GM19043 (cell line): Measurements from ENCODE around the gene MESD.

ENCODE experiments used
- ATAC-seq: cut with Tn5 transposase; IDR thresholded peaks from one replicate; pipeline ENCODE4 v1.9.1; 2021; ENCODE audit warnings: low read depth; ENCODE audit not compliant: unreplicated experiment

The MESD gene

GRCh38 chr15:80989518-80990478 is at the start of gene MESD:
Gene MESD, minus strand, starts transcription at chr15:80989819. Its CDS starts 28 bp downstream, at chr15:80989791.
- ATAC-seq = peak; percentile 95

GRCh38 chr15:81038975-81039607 is 49.5 kb upstream of the MESD start:
- ATAC-seq = no peak

DNA sequence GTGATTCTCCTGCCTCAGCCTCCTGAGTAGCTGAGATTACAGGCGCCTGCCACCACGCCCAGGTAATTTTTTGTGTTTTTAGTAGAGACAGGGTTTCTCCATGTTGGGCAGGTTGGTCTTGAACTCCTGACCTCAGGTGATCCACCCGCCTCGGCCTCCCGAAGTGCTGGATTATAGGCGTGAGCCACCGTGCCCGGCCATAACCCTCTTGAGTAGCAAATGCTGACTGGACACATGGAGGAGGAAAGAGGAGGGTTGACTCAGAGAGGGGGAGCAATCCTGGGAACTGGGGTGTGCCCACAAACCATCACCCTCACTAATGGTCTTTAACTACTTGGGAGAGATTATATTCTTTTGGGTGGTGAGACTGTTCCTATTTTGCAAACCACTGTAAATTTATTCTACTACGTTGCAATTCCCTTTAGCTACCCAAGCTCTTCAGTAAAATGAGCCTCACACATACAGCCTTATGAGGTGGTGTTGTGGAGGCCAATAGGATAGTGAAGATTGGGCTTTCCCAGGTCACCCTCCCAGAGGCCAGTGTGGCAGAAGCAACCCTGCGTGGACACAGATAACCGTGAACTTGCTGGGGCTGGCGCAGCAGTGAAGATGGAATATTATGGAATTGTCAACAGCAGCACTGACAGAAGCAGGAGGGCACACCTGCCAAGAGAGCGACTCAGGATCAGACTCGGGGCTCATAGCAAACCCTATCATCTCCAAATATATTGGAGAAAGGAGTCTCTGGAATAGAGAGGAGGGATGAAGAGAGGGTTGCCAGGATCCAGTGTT is 48.5 kb upstream of the MESD start:
- no peak for ATAC-seq

- no peak for ATAC-seq
These were observed 43.9 kb upstream of the MESD start for GRCh38 chr15:81033508-81033907.

- ATAC-seq = no peak
These were observed 43.2 kb upstream of the MESD start for GRCh38 chr15:81032818-81033217.

GRCh38 chr15:81032355-81032754 is 42.7 kb upstream of the MESD start:
- ATAC-seq = no peak

- no peak for ATAC-seq
These were observed 41.6 kb upstream of the MESD start for GRCh38 chr15:81031203-81031602.

GRCh38 chr15:81030301-81030750 is 40.7 kb upstream of the MESD start:
- ATAC-seq = no peak

- no peak for ATAC-seq
These were observed 40.0 kb upstream of the MESD start for GRCh38 chr15:81029414-81030300.

GRCh38 chr15:81026836-81027599 is 37.4 kb upstream of the MESD start:
- no peak for ATAC-seq

DNA sequence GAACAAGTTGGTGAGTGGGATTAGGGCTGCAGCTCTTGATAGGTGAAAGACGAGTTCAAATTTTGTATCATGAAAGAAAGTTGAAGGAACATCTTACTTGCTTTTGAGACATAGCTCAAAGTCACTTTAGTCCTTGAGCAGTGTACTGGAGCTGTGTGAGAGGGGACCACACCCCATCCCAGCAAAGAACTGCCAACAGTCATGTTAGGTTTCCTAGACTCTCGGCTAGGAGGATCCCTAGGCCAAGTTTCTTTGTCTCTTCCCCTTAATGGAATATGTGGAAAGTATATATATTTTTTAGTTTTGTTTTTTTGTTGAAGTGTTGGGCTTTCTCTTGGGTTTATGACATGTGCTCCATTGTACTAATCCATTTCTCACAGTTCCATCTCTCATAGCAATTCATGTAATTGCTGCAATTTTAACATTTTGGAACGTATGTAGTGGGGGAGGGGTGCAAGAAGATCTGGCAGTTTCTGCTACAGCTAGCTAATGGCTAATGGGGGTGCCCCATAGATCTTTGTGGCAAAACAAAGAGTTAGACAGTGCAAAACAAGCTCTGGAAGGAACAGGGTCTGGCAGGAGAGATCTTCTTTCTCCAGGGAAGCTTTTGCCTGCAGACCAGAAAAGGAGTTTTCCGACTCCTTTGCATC is 36.2 kb upstream of the MESD start:
- no peak for ATAC-seq

- ATAC-seq = no peak
These were observed 35.3 kb upstream of the MESD start for GRCh38 chr15:81024936-81025335.

DNA sequence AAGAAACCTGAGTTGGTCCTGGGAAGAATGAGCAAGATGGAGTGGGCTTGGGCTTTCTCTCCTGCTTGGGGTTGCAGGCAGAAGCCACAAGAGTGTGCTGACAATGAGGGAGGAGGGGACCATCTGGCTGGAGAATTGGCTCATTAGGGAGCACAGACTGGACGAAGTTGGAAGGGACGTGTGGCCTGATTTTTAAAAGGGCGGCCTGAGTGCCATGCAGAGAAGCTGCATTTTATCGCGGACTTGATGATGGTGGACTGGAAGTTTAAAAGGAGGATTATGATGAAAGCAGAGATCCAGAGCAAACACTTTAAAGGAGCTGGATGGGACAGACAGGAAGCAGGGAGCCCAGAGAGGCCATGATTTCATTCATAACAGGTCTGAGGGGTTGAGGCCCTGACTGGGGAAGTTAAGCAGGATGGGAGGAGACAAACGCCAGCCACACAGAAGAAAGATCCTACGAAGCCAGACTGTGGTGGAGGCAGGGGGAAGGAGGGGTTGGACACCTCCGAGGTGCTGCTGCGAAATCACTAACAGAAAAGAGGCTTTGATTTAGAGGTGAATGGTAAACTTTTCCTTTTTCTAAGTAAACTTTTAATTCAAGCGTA is 34.8 kb upstream of the MESD start:
- ATAC-seq = no peak

DNA sequence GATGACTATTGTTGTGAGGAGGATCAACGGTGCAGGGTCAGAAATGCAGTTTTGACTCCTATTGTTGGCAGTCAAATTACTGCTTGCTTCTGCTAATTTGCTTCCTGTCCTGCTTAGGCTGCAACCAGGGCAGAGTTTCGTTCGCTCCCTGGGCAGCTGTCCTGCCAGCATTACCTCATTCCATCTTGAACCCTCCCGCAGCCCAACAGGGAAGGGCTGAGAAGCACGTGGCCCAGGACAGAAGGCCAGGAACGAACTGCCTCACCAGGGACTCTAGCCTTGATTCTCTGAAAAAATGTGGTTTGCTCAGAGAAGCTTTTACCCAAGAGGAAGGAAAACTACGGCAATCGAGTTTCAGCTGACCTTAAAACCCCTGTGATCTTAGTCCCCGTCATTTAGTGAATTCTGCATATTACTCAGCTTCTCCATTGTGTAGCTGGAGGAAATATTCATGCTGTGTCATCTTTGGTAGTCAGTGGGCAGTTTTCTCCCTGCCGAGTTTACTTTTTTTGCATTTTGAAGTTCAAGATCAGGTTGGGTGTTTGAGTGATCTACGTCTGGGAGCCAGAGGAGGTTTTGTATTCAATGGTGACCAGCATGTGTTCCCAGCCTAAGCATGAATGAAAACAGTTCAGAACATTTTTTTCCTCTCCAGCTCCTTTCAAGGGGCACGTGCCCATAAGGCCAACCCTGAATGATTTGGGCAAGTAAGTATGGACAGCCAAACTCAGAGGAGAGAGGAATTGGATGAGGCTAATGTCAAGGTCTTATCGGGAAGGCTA is 34.1 kb upstream of the MESD start:
- ATAC-seq = peak; percentile 92

DNA sequence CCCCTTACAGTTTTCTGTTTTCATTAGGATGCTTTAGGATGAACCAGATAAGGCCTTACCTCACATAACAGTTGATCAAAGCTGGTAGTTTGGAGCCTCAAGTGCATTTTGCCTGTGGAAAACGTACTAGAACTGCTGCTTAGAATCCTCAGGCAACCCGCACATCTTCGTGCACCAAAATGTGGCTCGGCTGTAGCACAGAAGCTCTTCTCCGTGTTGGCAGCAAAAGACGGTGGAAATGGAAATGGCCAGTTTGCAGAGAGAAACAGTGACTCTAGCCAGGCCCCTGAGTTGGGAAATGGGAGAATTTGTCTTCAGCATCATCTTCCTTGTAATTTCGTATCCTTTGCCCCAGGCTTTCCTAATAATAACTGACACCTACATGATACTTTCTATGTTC is 31.7 kb upstream of the MESD start:
- no peak for ATAC-seq

GRCh38 chr15:81018197-81018596 is 28.6 kb upstream of the MESD start:
- no peak for ATAC-seq

- ATAC-seq = no peak
These were observed 27.0 kb upstream of the MESD start for GRCh38 chr15:81016489-81017068.
